ENCODE results near the gene ETFDH.

Gene ETFDH

DNA sequence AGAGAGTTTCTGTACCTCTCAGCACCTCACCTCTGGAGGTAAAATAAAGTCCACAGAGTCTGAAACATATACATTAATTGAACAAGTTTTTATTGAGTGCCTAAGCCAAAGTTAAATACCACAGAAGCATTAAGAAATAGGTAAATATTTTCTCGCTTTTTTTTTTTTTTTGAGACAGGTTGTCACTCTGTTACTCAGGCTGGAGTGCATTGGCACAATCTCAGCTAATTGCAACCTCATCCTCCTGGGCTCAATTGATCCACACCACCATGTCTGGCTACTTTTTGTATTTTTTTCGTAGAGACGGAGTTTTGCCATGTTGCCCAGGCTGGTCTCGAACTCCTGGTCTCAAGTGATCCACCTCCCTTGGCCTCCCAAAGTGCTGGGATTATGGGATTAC lies 86.6 kb downstream of the ETFDH start (continued):
- TF ChIP-seq ZBTB17 (tag by site-specific recombination; IDR thresholded peaks at IDR 0.05): no peak
- TF ChIP-seq KLF1 (tag by site-specific recombination; IDR thresholded peaks at IDR 0.05): no peak
- TF ChIP-seq SETDB1 (IDR thresholded peaks at IDR 0.05; ENCODE audit: insufficient read length, low read length): no peak
- no peak for TF ChIP-seq ZEB2 (tag by site-specific recombination; IDR thresholded peaks at IDR 0.05)
- TF ChIP-seq, protein P1, sequence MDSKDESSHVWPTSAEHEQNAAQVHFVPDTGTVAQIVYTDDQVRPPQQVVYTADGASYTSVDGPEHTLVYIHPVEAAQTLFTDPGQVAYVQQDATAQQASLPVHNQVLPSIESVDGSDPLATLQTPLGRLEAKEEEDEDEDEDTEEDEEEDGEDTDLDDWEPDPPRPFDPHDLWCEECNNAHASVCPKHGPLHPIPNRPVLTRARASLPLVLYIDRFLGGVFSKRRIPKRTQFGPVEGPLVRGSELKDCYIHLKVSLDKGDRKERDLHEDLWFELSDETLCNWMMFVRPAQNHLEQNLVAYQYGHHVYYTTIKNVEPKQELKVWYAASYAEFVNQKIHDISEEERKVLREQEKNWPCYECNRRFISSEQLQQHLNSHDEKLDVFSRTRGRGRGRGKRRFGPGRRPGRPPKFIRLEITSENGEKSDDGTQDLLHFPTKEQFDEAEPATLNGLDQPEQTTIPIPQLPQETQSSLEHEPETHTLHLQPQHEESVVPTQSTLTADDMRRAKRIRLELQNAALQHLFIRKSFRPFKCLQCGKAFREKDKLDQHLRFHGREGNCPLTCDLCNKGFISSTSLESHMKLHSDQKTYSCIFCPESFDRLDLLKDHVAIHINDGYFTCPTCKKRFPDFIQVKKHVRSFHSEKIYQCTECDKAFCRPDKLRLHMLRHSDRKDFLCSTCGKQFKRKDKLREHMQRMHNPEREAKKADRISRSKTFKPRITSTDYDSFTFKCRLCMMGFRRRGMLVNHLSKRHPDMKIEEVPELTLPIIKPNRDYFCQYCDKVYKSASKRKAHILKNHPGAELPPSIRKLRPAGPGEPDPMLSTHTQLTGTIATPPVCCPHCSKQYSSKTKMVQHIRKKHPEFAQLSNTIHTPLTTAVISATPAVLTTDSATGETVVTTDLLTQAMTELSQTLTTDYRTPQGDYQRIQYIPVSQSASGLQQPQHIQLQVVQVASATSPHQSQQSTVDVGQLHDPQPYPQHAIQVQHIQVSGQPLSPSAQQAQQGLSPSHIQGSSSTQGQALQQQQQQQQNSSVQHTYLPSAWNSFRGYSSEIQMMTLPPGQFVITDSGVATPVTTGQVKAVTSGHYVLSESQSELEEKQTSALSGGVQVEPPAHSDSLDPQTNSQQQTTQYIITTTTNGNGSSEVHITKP (tag by site-specific recombination; IDR thresholded peaks at IDR 0.05): no peak
- TF ChIP-seq, protein P2, sequence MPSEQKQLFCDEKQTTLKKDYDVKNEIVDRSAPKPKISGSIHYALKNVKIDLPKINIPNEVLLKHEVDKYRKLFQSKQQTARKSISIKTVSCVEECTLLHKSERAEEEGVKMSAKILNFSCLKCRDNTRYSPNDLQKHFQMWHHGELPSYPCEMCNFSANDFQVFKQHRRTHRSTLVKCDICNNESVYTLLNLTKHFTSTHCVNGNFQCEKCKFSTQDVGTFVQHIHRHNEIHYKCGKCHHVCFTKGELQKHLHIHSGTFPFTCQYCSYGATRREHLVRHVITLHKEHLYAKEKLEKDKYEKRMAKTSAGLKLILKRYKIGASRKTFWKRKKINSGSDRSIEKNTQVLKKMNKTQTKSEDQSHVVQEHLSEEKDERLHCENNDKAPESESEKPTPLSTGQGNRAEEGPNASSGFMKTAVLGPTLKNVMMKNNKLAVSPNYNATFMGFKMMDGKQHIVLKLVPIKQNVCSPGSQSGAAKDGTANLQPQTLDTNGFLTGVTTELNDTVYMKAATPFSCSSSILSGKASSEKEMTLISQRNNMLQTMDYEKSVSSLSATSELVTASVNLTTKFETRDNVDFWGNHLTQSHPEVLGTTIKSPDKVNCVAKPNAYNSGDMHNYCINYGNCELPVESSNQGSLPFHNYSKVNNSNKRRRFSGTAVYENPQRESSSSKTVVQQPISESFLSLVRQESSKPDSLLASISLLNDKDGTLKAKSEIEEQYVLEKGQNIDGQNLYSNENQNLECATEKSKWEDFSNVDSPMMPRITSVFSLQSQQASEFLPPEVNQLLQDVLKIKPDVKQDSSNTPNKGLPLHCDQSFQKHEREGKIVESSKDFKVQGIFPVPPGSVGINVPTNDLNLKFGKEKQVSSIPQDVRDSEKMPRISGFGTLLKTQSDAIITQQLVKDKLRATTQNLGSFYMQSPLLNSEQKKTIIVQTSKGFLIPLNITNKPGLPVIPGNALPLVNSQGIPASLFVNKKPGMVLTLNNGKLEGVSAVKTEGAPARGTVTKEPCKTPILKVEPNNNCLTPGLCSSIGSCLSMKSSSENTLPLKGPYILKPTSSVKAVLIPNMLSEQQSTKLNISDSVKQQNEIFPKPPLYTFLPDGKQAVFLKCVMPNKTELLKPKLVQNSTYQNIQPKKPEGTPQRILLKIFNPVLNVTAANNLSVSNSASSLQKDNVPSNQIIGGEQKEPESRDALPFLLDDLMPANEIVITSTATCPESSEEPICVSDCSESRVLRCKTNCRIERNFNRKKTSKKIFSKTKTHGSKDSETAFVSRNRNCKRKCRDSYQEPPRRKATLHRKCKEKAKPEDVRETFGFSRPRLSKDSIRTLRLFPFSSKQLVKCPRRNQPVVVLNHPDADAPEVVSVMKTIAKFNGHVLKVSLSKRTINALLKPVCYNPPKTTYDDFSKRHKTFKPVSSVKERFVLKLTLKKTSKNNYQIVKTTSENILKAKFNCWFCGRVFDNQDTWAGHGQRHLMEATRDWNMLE (tag by site-specific recombination; conservative IDR thresholded peaks at IDR 0.05; ENCODE audit: low read depth): no peak
- TF ChIP-seq ZNF830 (tag by site-specific recombination; IDR thresholded peaks at IDR 0.05; ENCODE audit: low read depth): no peak
- TF ChIP-seq ZNF473 (tag by site-specific recombination; IDR thresholded peaks at IDR 0.05): no peak
